GM23338 (cell line): ENCODE data around the gene SLC22A14. TPM values are rescaled to one million over a fixed set of nuclear protein-coding genes. Genes with fewer than 3 reads are reported as not detected.

ENCODE experiments used
- ATAC-seq: fragments of 200-7000 bp; cut with Tn5 transposase; 3 replicates; pipeline ENCODE4 v1.9.1; 2020
- DNase-seq: peaks from one replicate; pipeline ENCODE4 v3.0.0-alpha.2; 2015; ENCODE audit warnings: low spot score
- H2AFZ ChIP-seq: fragments of 200-600 bp; sonication (generic); 2 replicates; pipeline ENCODE4 v1.8.0; 2016; ENCODE audit warnings: antibody characterized with exemption, mild to moderate bottlenecking, moderate library complexity
- H3F3A ChIP-seq: fragments of 200-600 bp; sonication (generic); replicated peaks from 2 replicates; pipeline ENCODE4 v1.8.0; 2017; ENCODE audit warnings: antibody characterized with exemption, mixed run types, low read depth
- H3K27ac ChIP-seq: fragments of 200-600 bp; sonication (generic); 2 replicates; pipeline ENCODE4 v1.6.1; 2016; ENCODE audit warnings: low read depth
- H3K27me3 ChIP-seq: fragments of 200-600 bp; sonication (generic); 2 replicates; pipeline ENCODE4 v1.8.0; 2016; ENCODE audit warnings: mild to moderate bottlenecking, mixed run types, moderate library complexity; ENCODE audit not compliant: insufficient read depth
- H3K36me3 ChIP-seq: fragments of 200-600 bp; sonication (generic); 2 replicates; pipeline ENCODE4 v1.8.0; 2016; ENCODE audit warnings: mild to moderate bottlenecking; ENCODE audit not compliant: insufficient read depth
- H3K4me1 ChIP-seq: fragments of 200-600 bp; sonication (generic); 2 replicates; pipeline ENCODE4 v1.8.0; 2016; ENCODE audit warnings: mild to moderate bottlenecking, moderate library complexity; ENCODE audit not compliant: insufficient read depth
- H3K4me2 ChIP-seq: fragments of 200-600 bp; sonication (generic); 2 replicates; pipeline ENCODE4 v1.7.1; 2017; ENCODE audit warnings: mixed run types
- H3K4me3 ChIP-seq: fragments of 200-600 bp; sonication (generic); 2 replicates; pipeline ENCODE4 v1.6.1; 2016; ENCODE audit warnings: mixed run types
- H3K79me2 ChIP-seq: fragments of 200-600 bp; sonication (generic); replicated peaks from 2 replicates; pipeline ENCODE4 v1.8.0; 2017; ENCODE audit warnings: mild to moderate bottlenecking; ENCODE audit not compliant: insufficient read depth
- H3K9me2 ChIP-seq: fragments of 200-600 bp; sonication (generic); 2 replicates; pipeline ENCODE4 v1.8.0; 2017; ENCODE audit not compliant: insufficient read depth
- H4K20me1 ChIP-seq: fragments of 200-600 bp; sonication (generic); replicated peaks from 2 replicates; pipeline ENCODE4 v1.8.0; 2017; ENCODE audit warnings: mild to moderate bottlenecking; ENCODE audit not compliant: insufficient read depth
- H3K27ac Mint-ChIP-seq: 2 replicates; pipeline ENCODE4 v1.8.0; 2020; ENCODE audit warnings: inconsistent platforms, mild to moderate bottlenecking, moderate library complexity, mixed read lengths
- H3K27me3 Mint-ChIP-seq: 3 replicates; pipeline ENCODE4 v1.8.0; 2022; ENCODE audit warnings: low read depth, mild to moderate bottlenecking, moderate library complexity, mixed read lengths, inconsistent platforms; ENCODE audit not compliant: insufficient read depth, poor library complexity
- H3K36me3 Mint-ChIP-seq: 3 replicates; pipeline ENCODE4 v1.8.0; 2021; ENCODE audit warnings: low read depth, mild to moderate bottlenecking, inconsistent platforms, moderate library complexity, mixed read lengths
- H3K4me1 Mint-ChIP-seq: 3 replicates; pipeline ENCODE4 v1.8.0; 2020; ENCODE audit warnings: mild to moderate bottlenecking, inconsistent platforms, mixed read lengths
- H3K4me3 Mint-ChIP-seq: 3 replicates; pipeline ENCODE4 v1.8.0; 2021; ENCODE audit warnings: moderate library complexity, mild to moderate bottlenecking, inconsistent platforms, mixed read lengths
- H3K9me3 Mint-ChIP-seq: 3 replicates; pipeline ENCODE4 v1.8.0; 2020; ENCODE audit warnings: moderate library complexity, mild to moderate bottlenecking, inconsistent platforms, mixed read lengths
- CREB1 ChIP-seq: fragments of 250-450 bp; sonication (Bioruptor Pico); IDR thresholded peaks from 2 replicates; pipeline ENCODE4 v1.5.0; 2020; ENCODE audit warnings: low read depth, mild to moderate bottlenecking, moderate library complexity
- CTCF ChIP-seq, 2 experiments: fragments of 200-600 bp in 1 of 2; sonication (generic) in 1 of 2; conservative IDR thresholded peaks; 2 replicates each; pipeline versions ENCODE4 v1.5.1 to v1.6.1; 2016 to 2017; ENCODE audit warnings: antibody characterized with exemption in 2 of 2, low read depth in 2 of 2, mild to moderate bottlenecking in 2 of 2, moderate library complexity in 1 of 2
- ETS1 ChIP-seq: IDR thresholded peaks from 2 replicates; pipeline ENCODE4 v1.6.1; 2016; ENCODE audit warnings: antibody characterized with exemption
- EZH2 ChIP-seq: fragments of 200-600 bp; sonication (generic); IDR thresholded peaks from one replicate; pipeline ENCODE4 v1.8.0; 2017; ENCODE audit warnings: antibody characterized with exemption, mild to moderate bottlenecking, low read depth; ENCODE audit not compliant: unreplicated experiment
- EZH2phosphoT487 ChIP-seq: fragments of 200-600 bp; sonication (generic); IDR thresholded peaks from one replicate; pipeline ENCODE4 v1.8.1; 2018; ENCODE audit warnings: antibody characterized with exemption; ENCODE audit not compliant: unreplicated experiment
- JUNB ChIP-seq: IDR thresholded peaks from one replicate; pipeline ENCODE4 v1.6.1; 2016; ENCODE audit warnings: antibody characterized with exemption; ENCODE audit not compliant: unreplicated experiment
- NANOG ChIP-seq: IDR thresholded peaks from 2 replicates; pipeline ENCODE4 v1.6.1; 2016; ENCODE audit warnings: antibody characterized with exemption, borderline replicate concordance
- POLR2AphosphoS5 ChIP-seq: IDR thresholded peaks from 2 replicates; pipeline ENCODE4 v1.6.1; 2016; ENCODE audit warnings: antibody characterized with exemption, low read depth
- STAT1 ChIP-seq: IDR thresholded peaks from one replicate; pipeline ENCODE4 v1.6.1; 2016; ENCODE audit warnings: antibody characterized with exemption; ENCODE audit not compliant: unreplicated experiment
- ZNF114 ChIP-seq: fragments of 250-450 bp; sonication (Bioruptor Pico); IDR thresholded peaks from 2 replicates; pipeline ENCODE4 v1.5.0; 2020; ENCODE audit warnings: mild to moderate bottlenecking, moderate library complexity
- ZNF331 ChIP-seq: fragments of 250-450 bp; sonication (Bioruptor Pico); IDR thresholded peaks from 2 replicates; pipeline ENCODE4 v1.5.0; 2020; ENCODE audit warnings: low read depth, mild to moderate bottlenecking, moderate library complexity
- ZNF462 ChIP-seq: fragments of 250-450 bp; sonication (Bioruptor Pico); IDR thresholded peaks from 2 replicates; pipeline ENCODE4 v1.5.0; 2020; ENCODE audit warnings: mild to moderate bottlenecking, moderate library complexity
- polyA plus RNA-seq: library from polyadenylated mRNA; unstranded; fragments of >200 nt; fragmentation: Nextera tagmentation; extraction: Ambion mirVana; gene quantifications from 2 replicates; pipeline ENCODE4 v1.2.1, GENCODE V29; 2016
- total RNA-seq: library from RNA; depleted of rRNA; stranded (reverse); fragments of >200 nt; shearing (Covaris generic); gene quantifications from 2 replicates; pipeline ENCODE4 v1.2.3, GENCODE V29; 2014
- TF ChIP-seq, protein P1 (sequence below): IDR thresholded peaks from one replicate; pipeline ENCODE4 v1.6.1; 2018; ENCODE audit warnings: antibody characterized with exemption; ENCODE audit not compliant: unreplicated experiment

SLC22A14 gene
- total and polyA plus RNA-seq, 2 experiments from 2014 or later: not detected

DNA sequence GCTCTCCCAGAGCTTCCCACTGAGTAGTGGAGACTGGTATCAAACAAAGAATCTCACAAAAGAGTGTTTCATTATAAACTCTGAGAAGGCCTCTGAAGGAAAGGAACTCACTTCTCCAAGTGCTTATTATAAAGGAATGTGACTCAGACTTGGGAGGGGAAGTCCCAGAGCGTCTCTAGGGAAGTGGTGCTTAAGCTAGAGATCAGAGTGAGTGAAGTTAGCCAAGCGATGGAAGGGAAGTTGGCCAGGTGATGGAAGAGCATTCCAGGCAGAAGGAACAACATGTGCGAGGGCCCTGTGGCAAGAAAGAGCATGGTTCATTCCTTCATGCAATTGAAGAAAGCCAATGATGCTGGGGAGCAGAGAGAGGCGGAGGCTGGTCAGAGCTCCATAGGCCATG, 66.8 kb downstream of the SLC22A14 start:
- no peak for ATAC-seq

More for the DNA sequence above, 66.8 kb downstream of the SLC22A14 start:
- no peak overlapping the region for H3K4me3 ChIP-seq
- no peak for DNase-seq
- TF ChIP-seq EZH2 (no peak), CTCF (conservative IDR thresholded peaks at IDR 0.05; ENCODE audit: low read depth in 2 of 2) (no peak), JUNB (no peak), ETS1 (no peak), STAT1 (no peak), ZNF114 (CRISPR knock-in tag) (no peak), ZNF462 (no peak), ZNF331 (CRISPR knock-in tag) (no peak), POLR2AphosphoS5 (no peak), NANOG (no peak), EZH2phosphoT487 (no peak), CREB1 (CRISPR knock-in tag) (no peak)
- TF ChIP-seq, protein P1, sequence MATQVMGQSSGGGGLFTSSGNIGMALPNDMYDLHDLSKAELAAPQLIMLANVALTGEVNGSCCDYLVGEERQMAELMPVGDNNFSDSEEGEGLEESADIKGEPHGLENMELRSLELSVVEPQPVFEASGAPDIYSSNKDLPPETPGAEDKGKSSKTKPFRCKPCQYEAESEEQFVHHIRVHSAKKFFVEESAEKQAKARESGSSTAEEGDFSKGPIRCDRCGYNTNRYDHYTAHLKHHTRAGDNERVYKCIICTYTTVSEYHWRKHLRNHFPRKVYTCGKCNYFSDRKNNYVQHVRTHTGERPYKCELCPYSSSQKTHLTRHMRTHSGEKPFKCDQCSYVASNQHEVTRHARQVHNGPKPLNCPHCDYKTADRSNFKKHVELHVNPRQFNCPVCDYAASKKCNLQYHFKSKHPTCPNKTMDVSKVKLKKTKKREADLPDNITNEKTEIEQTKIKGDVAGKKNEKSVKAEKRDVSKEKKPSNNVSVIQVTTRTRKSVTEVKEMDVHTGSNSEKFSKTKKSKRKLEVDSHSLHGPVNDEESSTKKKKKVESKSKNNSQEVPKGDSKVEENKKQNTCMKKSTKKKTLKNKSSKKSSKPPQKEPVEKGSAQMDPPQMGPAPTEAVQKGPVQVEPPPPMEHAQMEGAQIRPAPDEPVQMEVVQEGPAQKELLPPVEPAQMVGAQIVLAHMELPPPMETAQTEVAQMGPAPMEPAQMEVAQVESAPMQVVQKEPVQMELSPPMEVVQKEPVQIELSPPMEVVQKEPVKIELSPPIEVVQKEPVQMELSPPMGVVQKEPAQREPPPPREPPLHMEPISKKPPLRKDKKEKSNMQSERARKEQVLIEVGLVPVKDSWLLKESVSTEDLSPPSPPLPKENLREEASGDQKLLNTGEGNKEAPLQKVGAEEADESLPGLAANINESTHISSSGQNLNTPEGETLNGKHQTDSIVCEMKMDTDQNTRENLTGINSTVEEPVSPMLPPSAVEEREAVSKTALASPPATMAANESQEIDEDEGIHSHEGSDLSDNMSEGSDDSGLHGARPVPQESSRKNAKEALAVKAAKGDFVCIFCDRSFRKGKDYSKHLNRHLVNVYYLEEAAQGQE: no peak
- H3K4me2 ChIP-seq: no peak overlapping the region
- no peak overlapping the region for H3K27ac ChIP-seq
- Mint-ChIP-seq H3K36me3 (peaks cover 19% of the 10 kb centered on the region; the same call in 2 of the 3 replicates), H3K4me3 (no peak overlapping the region), H3K9me3 (no peaks in the 10 kb centered on the region; the same call in 1 of the 3 replicates), H3K27ac (no peak overlapping the region), H3K27me3 (peaks cover 21% of the 10 kb centered on the region), H3K4me1 (peaks cover 2% of the 10 kb centered on the region; the same call in 1 of the 3 replicates)
- H3K36me3 ChIP-seq: peaks cover 5% of the 10 kb centered on the region; the same call in 1 of the 2 replicates
- H3K4me1 ChIP-seq: no peaks in the 10 kb centered on the region; the same call in 1 of the 2 replicates
- no peaks in the 10 kb centered on the region for H3K9me2 ChIP-seq
- H2AFZ ChIP-seq: no peak overlapping the region
- peaks cover 5% of the 10 kb centered on the region; the same call in 1 of the 2 replicates for H4K20me1 ChIP-seq
- no peaks in the 10 kb centered on the region for H3K79me2 ChIP-seq
- H3K27me3 ChIP-seq: peaks cover 14% of the 10 kb centered on the region
- H3F3A ChIP-seq: 0 out of 2 replicates have a peak, but pooled peaks cover 3% of the 10 kb centered on the region
